ENCODE data around the gene SPDYE4.

- no peak for TF ChIP-seq CTCF (IDR thresholded peaks at IDR 0.05)
- no peak for TF ChIP-seq POLR2AphosphoS5 (IDR thresholded peaks at IDR 0.05; ENCODE audit: low read depth, low read length)
- TF ChIP-seq, protein P1, sequence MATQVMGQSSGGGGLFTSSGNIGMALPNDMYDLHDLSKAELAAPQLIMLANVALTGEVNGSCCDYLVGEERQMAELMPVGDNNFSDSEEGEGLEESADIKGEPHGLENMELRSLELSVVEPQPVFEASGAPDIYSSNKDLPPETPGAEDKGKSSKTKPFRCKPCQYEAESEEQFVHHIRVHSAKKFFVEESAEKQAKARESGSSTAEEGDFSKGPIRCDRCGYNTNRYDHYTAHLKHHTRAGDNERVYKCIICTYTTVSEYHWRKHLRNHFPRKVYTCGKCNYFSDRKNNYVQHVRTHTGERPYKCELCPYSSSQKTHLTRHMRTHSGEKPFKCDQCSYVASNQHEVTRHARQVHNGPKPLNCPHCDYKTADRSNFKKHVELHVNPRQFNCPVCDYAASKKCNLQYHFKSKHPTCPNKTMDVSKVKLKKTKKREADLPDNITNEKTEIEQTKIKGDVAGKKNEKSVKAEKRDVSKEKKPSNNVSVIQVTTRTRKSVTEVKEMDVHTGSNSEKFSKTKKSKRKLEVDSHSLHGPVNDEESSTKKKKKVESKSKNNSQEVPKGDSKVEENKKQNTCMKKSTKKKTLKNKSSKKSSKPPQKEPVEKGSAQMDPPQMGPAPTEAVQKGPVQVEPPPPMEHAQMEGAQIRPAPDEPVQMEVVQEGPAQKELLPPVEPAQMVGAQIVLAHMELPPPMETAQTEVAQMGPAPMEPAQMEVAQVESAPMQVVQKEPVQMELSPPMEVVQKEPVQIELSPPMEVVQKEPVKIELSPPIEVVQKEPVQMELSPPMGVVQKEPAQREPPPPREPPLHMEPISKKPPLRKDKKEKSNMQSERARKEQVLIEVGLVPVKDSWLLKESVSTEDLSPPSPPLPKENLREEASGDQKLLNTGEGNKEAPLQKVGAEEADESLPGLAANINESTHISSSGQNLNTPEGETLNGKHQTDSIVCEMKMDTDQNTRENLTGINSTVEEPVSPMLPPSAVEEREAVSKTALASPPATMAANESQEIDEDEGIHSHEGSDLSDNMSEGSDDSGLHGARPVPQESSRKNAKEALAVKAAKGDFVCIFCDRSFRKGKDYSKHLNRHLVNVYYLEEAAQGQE (IDR thresholded peaks at IDR 0.05; ENCODE audit: insufficient read depth in 1 of 2, low read depth in 2 of 2, low read length in 1 of 2), result no peak
- no peak for TF ChIP-seq TCF7L2 (IDR thresholded peaks at IDR 0.05; ENCODE audit: low read depth, low read length)
- no peak for TF ChIP-seq SIN3A (IDR thresholded peaks at IDR 0.05; ENCODE audit: borderline replicate concordance, insufficient read depth, low read depth, low read length)
These were observed 25.8 kb downstream of the SPDYE4 start for GRCh38 chr17:8732406-8733085.
